Endothelial cell of umbilical vein (primary cell): ENCODE measurements around the gene DACT2. TPM values are rescaled to one million over a fixed set of nuclear protein-coding genes. Genes with fewer than 3 reads are reported as not detected.

Experiments used
- BruUV-seq: library from RNA; stranded (reverse); fragments of 400-500 nt; replicated peaks from 2 replicates; lab custom pipeline; 2021; lab: Mats Ljungman, UMichigan
- CTCF ChIA-PET: fragments of 300-600, 350-600 bp; sonication (Branson Sonifier 250); formaldehyde crosslinking; loops from one replicate; lab custom pipeline; 2021; ENCODE audit warnings: antibody characterized with exemption, inconsistent platforms; lab: Charles Lee
- POLR2A ChIA-PET: fragments of 300-600, 350-600 bp; sonication (Branson Sonifier 250); formaldehyde crosslinking; loops from one replicate; lab custom pipeline; 2021; ENCODE audit warnings: antibody characterized with exemption, inconsistent platforms; lab: Charles Lee
- DNase-seq: peaks from one replicate; pipeline ENCODE4 v3.0.0-alpha.2; 2011; ENCODE audit warnings: low read depth, low spot score
- FAIRE-seq: peaks from 2 replicates; lab custom pipeline; 2011; peaks lifted over from hg19 to GRCh38; lab: Jason Lieb, UNC
- H2AFZ ChIP-seq: 2 replicates; pipeline ENCODE4 v1.6.0; 2012; ENCODE audit warnings: low read depth, low read length, control low read depth, inconsistent platforms
- H3K27ac ChIP-seq: 2 replicates; pipeline ENCODE4 v1.5.1; 2011; ENCODE audit warnings: low read depth, mild to moderate bottlenecking, control low read depth, low read length, moderate library complexity; ENCODE audit not compliant: insufficient read depth
- H3K27me3 ChIP-seq, 2 experiments: 2 replicates each; pipeline versions ENCODE4 v1.6.0 to v1.6.1; 2011; ENCODE audit warnings: low read length in 2 of 2, mixed read lengths in 1 of 2; ENCODE audit not compliant: control insufficient read depth in 2 of 2, insufficient read depth in 2 of 2
- H3K36me3 ChIP-seq, 2 experiments: 2 replicates in 1 of 2; 3 replicates in 1 of 2; pipeline ENCODE4 v1.5.1; 2011; ENCODE audit warnings: low read length in 2 of 2, mild to moderate bottlenecking in 1 of 2, moderate library complexity in 1 of 2; ENCODE audit not compliant: control insufficient read depth in 2 of 2, insufficient read depth in 2 of 2; ENCODE audit errors: extremely low read depth in 1 of 2
- H3K4me1 ChIP-seq: 3 replicates; pipeline ENCODE4 v1.5.1; 2011; ENCODE audit warnings: mild to moderate bottlenecking, low read length; ENCODE audit not compliant: control insufficient read depth, insufficient read depth; ENCODE audit errors: extremely low read depth
- H3K4me2 ChIP-seq: 2 replicates; pipeline ENCODE4 v1.6.1; 2011; ENCODE audit warnings: low read length, control low read depth, mixed read lengths; ENCODE audit not compliant: insufficient read depth
- H3K4me3 ChIP-seq, 3 experiments: fragments of 200-600 bp in 1 of 3; sonication (generic), shearing (Covaris generic) in 1 of 3; replicated peaks in 1 of 3; 2 replicates each; pipeline ENCODE4 v1.5.1; 2011 to 2016; ENCODE audit warnings: control low read depth in 3 of 3, low read length in 3 of 3, mild to moderate bottlenecking in 2 of 3, inconsistent platforms in 1 of 3, low read depth in 1 of 3, moderate library complexity in 1 of 3; ENCODE audit not compliant: insufficient read depth in 1 of 3
- H3K79me2 ChIP-seq: 2 replicates; pipeline ENCODE4 v1.6.0; 2012; ENCODE audit warnings: low read length, inconsistent platforms; ENCODE audit not compliant: control insufficient read depth, insufficient read depth
- H3K9ac ChIP-seq: replicated peaks from 2 replicates; pipeline ENCODE3; 2011; ENCODE audit warnings: low read length, control low read depth; ENCODE audit not compliant: insufficient read depth; ENCODE audit errors: extremely low read depth
- H3K9me1 ChIP-seq: replicated peaks from 3 replicates; pipeline ENCODE4 v1.6.0; 2011; ENCODE audit warnings: mild to moderate bottlenecking, low read length; ENCODE audit not compliant: control insufficient read depth, insufficient read depth; ENCODE audit errors: extremely low read depth
- H3K9me3 ChIP-seq: replicated peaks from 2 replicates; pipeline ENCODE4 v1.5.1; 2012; ENCODE audit warnings: low read length, inconsistent platforms; ENCODE audit not compliant: control insufficient read depth, insufficient read depth
- H4K20me1 ChIP-seq: replicated peaks from 2 replicates; pipeline ENCODE3; 2011; ENCODE audit warnings: mild to moderate bottlenecking, low read length; ENCODE audit not compliant: control insufficient read depth, insufficient read depth; ENCODE audit errors: extremely low read depth
- CTCF ChIP-seq, 2 donors: IDR thresholded peaks; 1 replicate in 1 of 2; 2 replicates in 1 of 2; pipeline ENCODE4 v1.5.1; 2011; ENCODE audit warnings: low read length in 2 of 2, mild to moderate bottlenecking in 2 of 2, moderate library complexity in 2 of 2, control low read depth in 1 of 2, inconsistent platforms in 1 of 2, low read depth in 1 of 2; ENCODE audit not compliant: insufficient read depth in 1 of 2; ENCODE audit errors: extremely low read depth in 1 of 2
- EZH2 ChIP-seq: IDR thresholded peaks from 2 replicates; pipeline ENCODE4 v1.6.1; 2012; ENCODE audit warnings: borderline replicate concordance, low read depth, mild to moderate bottlenecking, moderate library complexity, low read length, inconsistent platforms; ENCODE audit not compliant: severe bottlenecking
- FOS ChIP-seq: IDR thresholded peaks from 2 replicates; pipeline ENCODE4 v1.6.1; 2011; ENCODE audit warnings: mild to moderate bottlenecking, low read length, moderate library complexity, borderline replicate concordance; ENCODE audit not compliant: insufficient read depth
- GATA2 ChIP-seq: IDR thresholded peaks from 2 replicates; pipeline ENCODE4 v1.7.0; 2011; ENCODE audit warnings: low read depth, mild to moderate bottlenecking, moderate library complexity, mixed read lengths, low read length; ENCODE audit not compliant: insufficient read length, insufficient read depth
- JUN ChIP-seq: IDR thresholded peaks from 2 replicates; pipeline ENCODE4 v1.6.1; 2011; ENCODE audit warnings: borderline replicate concordance, low read depth; ENCODE audit not compliant: insufficient read length, insufficient read depth
- MYC ChIP-seq: IDR thresholded peaks from one replicate; pipeline ENCODE4 v1.6.1; 2011; ENCODE audit warnings: mild to moderate bottlenecking, low read depth, low read length
- POLR2A ChIP-seq: IDR thresholded peaks from 2 replicates; pipeline ENCODE4 v1.6.1; 2012; ENCODE audit warnings: low read depth, mild to moderate bottlenecking, control low read depth, low read length
- POLR2AphosphoS5 ChIP-seq: IDR thresholded peaks from 2 replicates; pipeline ENCODE4 v1.6.1; 2012; ENCODE audit warnings: low read depth, mild to moderate bottlenecking, control low read depth, low read length, moderate library complexity; ENCODE audit not compliant: insufficient read depth
- dilution Hi-C: fragments of 300-500 bp; cut with MboI; formaldehyde crosslinking; loops from one replicate; pipeline ENCODE4 v1.15.0; 2019; ENCODE audit warnings: low sequenced_read_pairs; ENCODE audit not compliant: extremely low pct_ligation_motif_present
- intact Hi-C: fragments of 100-400 bp; cut with micrococcal nuclease; formaldehyde crosslinking; loops from one replicate; pipeline ENCODE4 v1.10.0; 2022
- polyA plus RNA-seq, 4 experiments: library from polyadenylated mRNA; depleted of rRNA in 3 of 4; stranded (reverse) in 3 of 4; unstranded in 1 of 4; fragments of >200 nt; gene quantifications; 2 replicates each; pipeline versions ENCODE4 v1.2.1 to v1.2.3, GENCODE V29; 2011 to 2012; ENCODE audit warnings: missing spikeins in 1 of 4
- total RNA-seq: library from RNA; stranded (reverse); gene quantifications from 2 replicates; pipeline ENCODE4 v1.2.3, GENCODE V29; 2021
- TF ChIP-seq, protein P1 (sequence below): IDR thresholded peaks from 2 replicates; pipeline ENCODE4 v1.6.1; 2011; ENCODE audit not compliant: insufficient read depth, insufficient read length

Gene DACT2
- total and polyA plus RNA-seq, 2 donors (not counting 3 experiments of a cell fraction or from before 2014, with no cell fraction given): not detected

- dilution Hi-C loops (no loop called here), intact Hi-C loops (no loop called here)
- H3K79me2 ChIP-seq: no peaks in the 10 kb centered on the region
- no peak overlapping the region for H3K9ac ChIP-seq
- no peaks in the 10 kb centered on the region for H3K9me1 ChIP-seq
- ChIA-PET CTCF (no interaction called here), POLR2A (no interaction called here)
- no peaks in the 10 kb centered on the region for H3K4me1 ChIP-seq
- BruUV-seq: no TSS peak
- no peaks in the 10 kb centered on the region for H3K9me3 ChIP-seq
- no peak overlapping the region for H3K27ac ChIP-seq
- H3K4me2 ChIP-seq: no peak overlapping the region
- no peak for DNase-seq
- no peak overlapping the region for H2AFZ ChIP-seq
- H3K27me3 ChIP-seq: no peaks in the 10 kb centered on the region
- H3K36me3 ChIP-seq: no peaks in the 10 kb centered on the region
- FAIRE-seq: no peak
- TF ChIP-seq, protein P1, sequence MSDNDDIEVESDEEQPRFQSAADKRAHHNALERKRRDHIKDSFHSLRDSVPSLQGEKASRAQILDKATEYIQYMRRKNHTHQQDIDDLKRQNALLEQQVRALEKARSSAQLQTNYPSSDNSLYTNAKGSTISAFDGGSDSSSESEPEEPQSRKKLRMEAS: no peak
- no peak for TF ChIP-seq POLR2AphosphoS5
- no peak for TF ChIP-seq CTCF (IDR thresholded peaks at IDR 0.05; ENCODE audit: extremely low read depth in 1 of 2, insufficient read depth in 1 of 2, low read depth in 1 of 2, low read length in 2 of 2)
- TF ChIP-seq POLR2A: no peak
- no peak for TF ChIP-seq JUN
- no peak for TF ChIP-seq FOS
- no peak for TF ChIP-seq MYC
- TF ChIP-seq GATA2: no peak
- no peak for TF ChIP-seq EZH2
- H4K20me1 ChIP-seq: no peaks in the 10 kb centered on the region
- no peak overlapping the region for H3K4me3 ChIP-seq
Observed at GRCh38 chr6:168263351-168263905, 56.1 kb downstream of the DACT2 start.
